HepG2 (cell line): ENCODE data around the gene TTYH2. TPM values are rescaled to one million over a fixed set of nuclear protein-coding genes. Genes with fewer than 3 reads are reported as not detected.

Experiments used
- ATAC-seq: fragments of 200-7000 bp; cut with Tn5 transposase; 3 replicates; pipeline ENCODE4 v1.9.1; 2020; ENCODE audit warnings: mild to moderate bottlenecking, moderate library complexity
- BruUV-seq: library from RNA; stranded (reverse); fragments of 400-500 nt; replicated peaks from 2 replicates; lab custom pipeline; 2021; lab: Mats Ljungman, UMichigan
- CTCF ChIA-PET: fragments of 300-600 bp; formaldehyde crosslinking; extraction: SDS; loops from one replicate; lab custom pipeline; 2021; ENCODE audit warnings: low total read pairs, inconsistent platforms, low intra/inter-chr PET ratio; lab: Yijun Ruan, JAX
- POLR2A ChIA-PET: fragments of 350-600 bp; sonication (Branson Sonifier 250); formaldehyde crosslinking; loops from one replicate; lab custom pipeline; 2020; ENCODE audit warnings: antibody characterized with exemption, inconsistent platforms; lab: Yijun Ruan, JAX
- DNase-seq: peaks from one replicate; pipeline ENCODE4 v3.0.0-alpha.2; 2015; ENCODE audit warnings: low spot score
- FAIRE-seq: peaks from 3 replicates; lab custom pipeline; 2011; peaks lifted over from hg19 to GRCh38; lab: Jason Lieb, UNC
- H2AFZ ChIP-seq: one replicate; pipeline ENCODE4 v1.6.1; 2011; ENCODE audit warnings: low read length, inconsistent platforms
- H3K27ac ChIP-seq: fragments of 300-600 bp; 3 replicates; pipeline ENCODE4 v1.8.0; 2011; ENCODE audit warnings: mixed run types, mild to moderate bottlenecking, mixed read lengths, low read length, inconsistent platforms; ENCODE audit not compliant: insufficient read depth; ENCODE audit errors: extremely low read length
- H3K27me3 ChIP-seq, 2 experiments: fragments of 200-600 bp in 1 of 2; 2 replicates in 1 of 2; 3 replicates in 1 of 2; pipeline versions ENCODE4 v1.6.0 to v1.8.0; 2011; ENCODE audit warnings: low read length in 2 of 2, mild to moderate bottlenecking in 2 of 2, moderate library complexity in 2 of 2, inconsistent platforms in 1 of 2; ENCODE audit not compliant: insufficient read depth in 2 of 2, control insufficient read depth in 1 of 2
- H3K36me3 ChIP-seq, 2 experiments: fragments of 200-600 bp in 1 of 2; replicated peaks in 1 of 2; 2 replicates in 1 of 2; 3 replicates in 1 of 2; pipeline versions ENCODE4 v1.5.1 to v1.8.0; 2011; ENCODE audit warnings: low read length in 2 of 2, inconsistent platforms in 1 of 2; ENCODE audit not compliant: insufficient read depth in 2 of 2, control insufficient read depth in 1 of 2
- H3K4me1 ChIP-seq: 2 replicates; pipeline ENCODE4 v1.5.1; 2012; ENCODE audit warnings: low read length, inconsistent platforms; ENCODE audit not compliant: insufficient read depth
- H3K4me2 ChIP-seq: 2 replicates; pipeline ENCODE4 v1.6.0; 2011; ENCODE audit warnings: low read depth, low read length, inconsistent platforms
- H3K4me3 ChIP-seq, 3 experiments: fragments of 200-600 bp in 1 of 3; sonication (generic), shearing (Covaris generic) in 1 of 3; replicated peaks in 1 of 3; 2 replicates each; pipeline ENCODE4 v1.5.1; 2011 to 2016; ENCODE audit warnings: low read length in 3 of 3, inconsistent platforms in 2 of 3, low read depth in 2 of 3, mild to moderate bottlenecking in 2 of 3, control low read depth in 1 of 3, mixed read lengths in 1 of 3; ENCODE audit not compliant: insufficient read depth in 1 of 3
- H3K79me2 ChIP-seq: one replicate; pipeline ENCODE4 v1.6.1; 2011; ENCODE audit warnings: low read length, inconsistent platforms; ENCODE audit not compliant: insufficient read depth
- H3K9ac ChIP-seq: 2 replicates; pipeline ENCODE4 v1.6.0; 2011; ENCODE audit warnings: mild to moderate bottlenecking, low read depth, low read length, inconsistent platforms; ENCODE audit not compliant: insufficient read depth
- H3K9me3 ChIP-seq: 2 replicates; pipeline ENCODE4 v1.5.1; 2012; ENCODE audit warnings: mild to moderate bottlenecking, low read length
- H4K20me1 ChIP-seq: 2 replicates; pipeline ENCODE4 v1.6.0; 2011; ENCODE audit warnings: inconsistent platforms, mild to moderate bottlenecking, low read length, moderate library complexity; ENCODE audit not compliant: insufficient read depth
- CBFB ChIP-seq: sonication (generic); formaldehyde crosslinking; IDR thresholded peaks from 2 replicates; pipeline ENCODE4 v1.4.0; 2020; ENCODE audit warnings: missing genetic modification reagents
- CHD2 ChIP-seq: IDR thresholded peaks from 2 replicates; pipeline ENCODE4 v1.6.1; 2011; ENCODE audit warnings: low read depth, low read length, improper control_type of control experiment
- ESRRA ChIP-seq: sonication (generic); formaldehyde crosslinking; IDR thresholded peaks from 2 replicates; pipeline ENCODE4 v1.5.1; 2020; ENCODE audit warnings: mild to moderate bottlenecking, low read depth, missing genetic modification reagents
- FOXP4 ChIP-seq: sonication (generic); formaldehyde crosslinking; IDR thresholded peaks from 2 replicates; pipeline ENCODE4 v1.4.0; 2020; ENCODE audit warnings: missing genetic modification reagents
- JUNB ChIP-seq: sonication (generic); formaldehyde crosslinking; IDR thresholded peaks from 2 replicates; pipeline ENCODE4 v1.8.0; 2022; ENCODE audit warnings: missing genetic modification reagents, mild to moderate bottlenecking, borderline replicate concordance
- LBX2 ChIP-seq: sonication (generic); formaldehyde crosslinking; IDR thresholded peaks from 2 replicates; pipeline ENCODE4 v1.5.0; 2020; ENCODE audit warnings: missing genetic modification reagents, mild to moderate bottlenecking, borderline replicate concordance
- PRPF4 ChIP-seq: fragments of 200-400 bp; formaldehyde crosslinking; IDR thresholded peaks from 2 replicates; pipeline ENCODE4 v1.6.1; 2016; ENCODE audit warnings: low read length, low read depth; ENCODE audit not compliant: poor library complexity, severe bottlenecking
- RBM22 ChIP-seq: fragments of 200-400 bp; formaldehyde crosslinking; optimal IDR thresholded peaks from 2 replicates; pipeline ENCODE3; 2017; ENCODE audit warnings: mild to moderate bottlenecking, low read length, moderate library complexity
- SAP130 ChIP-seq: IDR thresholded peaks from 2 replicates; pipeline ENCODE4 v1.6.1; 2016; ENCODE audit warnings: low read depth
- U2AF1 ChIP-seq: fragments of 200-400 bp; formaldehyde crosslinking; optimal IDR thresholded peaks from 2 replicates; pipeline ENCODE3; 2017; ENCODE audit warnings: mild to moderate bottlenecking, low read depth, low read length
- ZGPAT ChIP-seq: IDR thresholded peaks from 2 replicates; pipeline ENCODE4 v1.6.1; 2016; ENCODE audit warnings: mild to moderate bottlenecking
- ZNF569 ChIP-seq: sonication (generic); formaldehyde crosslinking; IDR thresholded peaks from 2 replicates; pipeline ENCODE4 v1.5.0; 2020; ENCODE audit warnings: mild to moderate bottlenecking, missing genetic modification reagents, moderate library complexity, borderline replicate concordance
- ZSCAN21 ChIP-seq: sonication (generic); formaldehyde crosslinking; IDR thresholded peaks from 2 replicates; pipeline ENCODE4 v1.8.0; 2022; ENCODE audit warnings: mild to moderate bottlenecking, missing genetic modification reagents, moderate library complexity, borderline replicate concordance
- WGBS: methylation state at CpG from one replicate; pipeline ENCODE4 v1.1.6; 2017; ENCODE audit warnings: low lambda C conversion rate; 5-methylcytosine and 5-hydroxymethylcytosine counted together
- in situ Hi-C: cut with HindIII; loops from 2 replicates; pipeline ENCODE4 v1.10.0; 2017; ENCODE audit warnings: low pct_unique_long_range_greater_than_20kb; ENCODE audit not compliant: extremely low pct_ligation_motif_present
- intact Hi-C: fragments of 100-400 bp; cut with micrococcal nuclease; formaldehyde crosslinking; loops from one replicate; pipeline ENCODE4 v1.10.0; 2022; ENCODE audit not compliant: unreplicated experiment
- polyA plus RNA-seq, 8 experiments: library from polyadenylated mRNA; depleted of rRNA in 3 of 8; stranded (reverse) in 7 of 8; unstranded in 1 of 8; fragments of >200 nt; fragmentation: Illumina TruSeq in 4 of 8; extraction: Trizol in 4 of 8; gene quantifications; 2 replicates each; pipeline versions ENCODE4 v1.2.1 to v1.2.3, GENCODE V29; 2011 to 2016; ENCODE audit warnings: low read depth in 4 of 8, missing spikeins in 1 of 8, mixed read lengths in 1 of 8; ENCODE audit not compliant: insufficient read depth in 1 of 8
- total RNA-seq, 5 experiments: library from RNA; depleted of rRNA; stranded (reverse); fragments of >200 nt; fragmentation: Illumina TruSeq; extraction: Trizol; gene quantifications; 2 replicates each; pipeline ENCODE4 v1.2.3, GENCODE V29; 2016; ENCODE audit warnings: low read depth in 1 of 5

Gene TTYH2
- total and polyA plus RNA-seq, 2 of the 13 experiments (the other 11 are each of a cell fraction or from before 2014, with no cell fraction given), result 0.77 to 0.96 TPM

DNA sequence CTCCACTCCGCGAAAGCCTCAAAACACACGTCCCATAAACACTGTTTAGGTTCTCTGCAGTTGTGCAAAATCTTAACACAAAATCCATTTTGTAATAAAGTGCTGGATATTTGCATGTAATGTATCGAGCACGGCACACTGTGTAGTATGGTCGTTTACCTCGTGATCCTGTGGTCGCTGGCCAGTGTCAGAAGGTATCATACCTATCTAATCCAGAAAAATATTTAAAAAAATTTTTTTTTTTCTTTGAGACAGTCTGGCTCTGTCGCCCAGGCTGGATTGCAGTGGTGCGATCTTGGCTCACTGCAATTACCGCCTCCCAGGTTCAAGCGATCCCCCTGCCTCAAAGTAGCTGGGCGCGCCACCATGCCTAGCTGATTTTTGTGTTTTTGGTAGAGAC is 8.9 kb upstream of the TTYH2 start:
- BruUV-seq, result no TSS peak
- H4K20me1 ChIP-seq, result peaks cover 59% of the 10 kb centered on the region
- H3K27me3 ChIP-seq, result peaks cover 18 to 41% of the 10 kb centered on the region in 2 experiments
- 33% methylated on average over 14 of the region's 14 CpGs for WGBS
- DNase-seq (no peak), ATAC-seq (no peak), FAIRE-seq (no peak)
- H2AFZ ChIP-seq, result no peak overlapping the region
- H3K27ac ChIP-seq, result peak overlapping the region; percentile 78
- peaks cover 28% of the 10 kb centered on the region for H3K4me1 ChIP-seq
- no peak for TF ChIP-seq CBFB
- peak; percentile 49 for TF ChIP-seq PRPF4
- TF ChIP-seq FOXP4 (CRISPR knock-in tag), result 0 out of 2 replicates have a peak, but pooled peaks have one; percentile 0
- peak; percentile 11 for TF ChIP-seq U2AF1
- TF ChIP-seq, all 625 proteins: peak for 3
- Histone ChIP-seq H3K79me2 (peaks cover 47% of the 10 kb centered on the region), H3K4me3 (peak overlapping the region; percentile 92 to 99 (median 97)), H3K9ac (peak overlapping the region; percentile 99), H3K9me3 (no peaks in the 10 kb centered on the region), H3K4me2 (peak overlapping the region; percentile 94), H3K36me3 (peaks cover 25 to 42% of the 10 kb centered on the region in 2 experiments)
- ChIA-PET CTCF (no interaction called here), POLR2A (interaction anchor here (2.3 to 2.7 kb wide), 2 partner anchors 9 to 12 kb away, joined by 22 to 44 read pairs; partner anchors contain the start of gene TTYH2)
- intact Hi-C loops, result loop anchor here (10.0 kb wide), 2 partner anchors 250 to 410 kb away; no protein-coding TSS in a partner anchor
- in situ Hi-C loops, result no loop called here

DNA sequence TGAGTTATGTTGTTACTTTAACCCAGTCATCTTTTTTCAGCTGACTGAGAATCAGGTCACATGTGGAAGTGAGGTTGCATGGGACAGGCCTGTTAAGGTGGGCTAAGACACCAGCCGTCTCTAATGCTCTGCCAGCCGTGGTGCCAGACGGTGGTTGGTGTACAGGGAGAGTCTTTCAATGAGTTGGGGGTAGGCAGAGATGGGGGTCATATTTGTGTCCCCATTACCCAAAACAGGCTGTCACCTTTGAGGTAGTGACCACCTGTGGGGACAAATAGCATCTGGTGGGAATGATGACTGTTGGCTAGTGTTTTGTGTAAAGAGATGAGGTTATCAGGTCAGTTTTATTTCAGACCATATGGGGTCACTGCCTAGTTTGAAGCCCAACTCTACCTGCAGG is 8.1 kb upstream of the TTYH2 start:
- CTCF ChIA-PET, result no interaction called here
- TF ChIP-seq RBM22, result peak; percentile 54
- no peak for TF ChIP-seq SAP130
- peak; percentile 36; the same call in 1 of the 2 replicates for TF ChIP-seq CHD2
- no peak for TF ChIP-seq ESRRA
- no peak for TF ChIP-seq ZSCAN21 (CRISPR knock-in tag)
- no peak for TF ChIP-seq ZNF569 (CRISPR knock-in tag)
- no peak for TF ChIP-seq JUNB (CRISPR knock-in tag)
- TF ChIP-seq LBX2 (CRISPR knock-in tag), result no peak
- TF ChIP-seq ZGPAT (CRISPR knock-in tag), result 0 out of 2 replicates have a peak, but pooled peaks have one; percentile 8

More for the DNA sequence above, 8.1 kb upstream of the TTYH2 start:
- Histone ChIP-seq H3K9ac (peak overlapping the region; percentile 99), H2AFZ (no peak overlapping the region), H3K27me3 (peaks cover 14 to 35% of the 10 kb centered on the region in 2 experiments), H3K27ac (peak overlapping the region; percentile 18), H3K4me2 (peak overlapping the region; percentile 94), H3K79me2 (peaks cover 47% of the 10 kb centered on the region), H3K9me3 (no peaks in the 10 kb centered on the region), H3K4me3 (peak overlapping the region; percentile 92 to 99 (median 97); a peak in 4 of 6 replicates), H3K4me1 (peaks cover 28% of the 10 kb centered on the region), H4K20me1 (peaks cover 67% of the 10 kb centered on the region), H3K36me3 (peaks cover 30 to 50% of the 10 kb centered on the region in 2 experiments)
- DNase-seq (no peak), FAIRE-seq (peak; percentile 23), ATAC-seq (no peak)
- POLR2A ChIA-PET, result interaction anchor here (2.3 to 2.7 kb wide), 2 partner anchors 8 to 13 kb away, joined by 22 to 44 read pairs; partner anchors contain the start of gene TTYH2
- 84% methylated on average over 3 of the region's 3 CpGs for WGBS
- BruUV-seq, result no TSS peak
- intact Hi-C loops, result loop anchor here (10.0 kb wide), 2 partner anchors 250 to 410 kb away; no protein-coding TSS in a partner anchor
- in situ Hi-C loops, result no loop called here
